ENCODE data around the gene ZNF658.
"Not testable (repeated sequence)": the region's sequence is repeated elsewhere in the genome, so short reads cannot be mapped to it uniquely, and the experiment has no call there.

ZNF658 gene

GRCh38 chr9:66900490-66901131 is at the start of gene ZNF658:
TSS of gene ZNF658 (plus strand) at chr9:66900725. CDS start at chr9:66903562, 2,837 bp downstream.
- peak; percentile 72 for DNase-seq (ENCODE audit: low spot score)

GRCh38 chr9:66861732-66862131 is 38.8 kb upstream of the ZNF658 start:
- not testable (repeated sequence) for DNase-seq (ENCODE audit: low spot score)

GRCh38 chr9:66868660-66869059 is 31.9 kb upstream of the ZNF658 start:
- DNase-seq (ENCODE audit: low spot score), result not testable (repeated sequence)

DNA sequence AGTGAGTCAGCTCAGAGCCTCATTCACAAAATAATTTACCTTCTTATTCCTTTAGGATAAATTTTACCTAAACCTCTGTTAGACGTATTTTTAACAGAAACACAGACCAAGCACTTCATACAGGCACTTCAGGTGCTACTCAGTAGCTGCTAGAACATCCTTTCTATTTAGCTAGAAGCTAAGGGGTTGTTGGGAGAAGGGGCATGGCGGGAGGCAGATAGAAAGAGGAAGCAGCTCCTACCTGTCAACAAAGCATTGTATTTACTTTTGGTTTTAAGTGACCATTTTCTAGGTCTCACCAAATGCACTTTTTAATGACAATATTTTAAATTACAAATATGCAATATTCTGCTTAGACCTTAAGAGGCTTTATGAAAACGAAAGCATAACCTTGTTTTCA is 19.9 kb upstream of the ZNF658 start:
- not testable (repeated sequence) for DNase-seq (ENCODE audit: low spot score)

GRCh38 chr9:66881847-66882246 is 18.7 kb upstream of the ZNF658 start:
- not testable (repeated sequence) for DNase-seq (ENCODE audit: low spot score)

- not testable (repeated sequence) for DNase-seq (ENCODE audit: low spot score)
Observed at GRCh38 chr9:66890334-66890733, 10.2 kb upstream of the ZNF658 start.

GRCh38 chr9:66901141-66901540 is 616 bp downstream of the ZNF658 start:
- not testable (repeated sequence) for DNase-seq (ENCODE audit: low spot score)

DNA sequence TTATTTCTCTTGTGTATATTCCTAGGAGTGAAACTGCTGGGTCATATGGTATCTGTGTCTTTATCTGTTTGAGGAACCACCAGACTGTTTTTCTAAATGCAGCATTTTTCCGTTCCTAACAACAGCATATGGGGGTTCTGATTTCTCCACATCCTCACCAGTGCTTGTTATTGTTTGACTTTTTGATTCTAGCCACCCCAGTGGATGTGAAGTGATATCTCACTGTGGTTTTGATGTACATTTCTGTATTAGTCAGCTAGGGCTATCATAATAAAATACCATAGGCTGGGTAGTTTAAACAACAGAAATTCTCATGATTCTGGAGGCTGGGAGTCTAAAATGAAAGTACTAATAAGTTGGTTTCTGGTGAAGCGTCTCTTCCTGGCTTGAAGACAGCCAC is 9.0 kb downstream of the ZNF658 start:
- not testable (repeated sequence) for DNase-seq (ENCODE audit: low spot score)

DNA sequence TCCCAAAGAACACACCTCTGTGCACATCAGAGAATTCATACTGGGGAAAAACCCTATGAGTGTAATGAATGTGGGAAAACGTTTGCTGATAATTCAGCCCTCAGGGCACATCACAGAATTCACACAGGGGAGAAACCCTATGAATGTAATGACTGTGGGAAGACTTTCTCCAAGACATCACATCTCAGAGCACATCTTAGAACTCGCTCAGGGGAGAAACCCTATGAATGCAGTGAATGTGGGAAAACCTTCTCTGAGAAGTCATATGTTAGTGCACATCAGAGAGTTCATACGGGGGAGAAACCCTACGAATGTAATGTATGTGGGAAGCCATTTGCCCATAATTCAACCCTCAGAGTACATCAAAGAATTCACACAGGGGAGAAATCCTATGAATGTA is 19.5 kb downstream of the ZNF658 start:
- not testable (repeated sequence) for DNase-seq (ENCODE audit: low spot score)

DNA sequence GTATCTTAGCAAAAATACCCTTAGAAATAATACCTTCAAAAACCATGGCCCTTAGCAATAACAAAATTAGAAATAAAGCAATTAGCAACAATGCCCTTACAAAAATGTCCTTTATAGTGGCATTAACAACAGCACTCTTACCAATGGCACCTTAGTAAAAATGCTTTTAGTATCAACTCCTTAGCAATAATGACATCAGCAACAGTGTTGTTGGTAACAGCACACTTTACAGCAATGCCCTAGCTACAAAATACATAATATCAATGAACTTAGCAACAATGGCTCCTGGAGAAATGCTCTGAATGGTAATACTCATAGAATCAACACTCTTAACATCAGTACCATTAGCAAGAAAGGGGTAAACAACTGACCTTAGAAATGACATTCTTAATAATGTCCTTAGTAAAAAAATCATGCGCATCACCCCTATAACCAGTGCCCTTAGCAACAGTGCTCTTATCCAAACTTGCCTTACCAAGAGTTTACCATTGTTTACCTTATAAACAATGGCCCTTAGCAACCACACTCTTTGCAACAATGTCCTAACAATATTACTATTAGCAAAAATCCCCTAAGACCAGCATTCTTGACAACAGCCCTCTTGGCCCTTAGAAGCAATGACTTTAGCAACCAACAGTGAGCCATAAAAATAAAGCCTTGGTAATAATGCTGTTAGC is 35.8 kb downstream of the ZNF658 start:
- DNase-seq (ENCODE audit: low spot score), result not testable (repeated sequence)

GRCh38 chr9:66937662-66938061 is 37.1 kb downstream of the ZNF658 start:
- not testable (repeated sequence) for DNase-seq (ENCODE audit: low spot score)

- not testable (repeated sequence) for DNase-seq (ENCODE audit: low spot score)
Observed at GRCh38 chr9:66938322-66938721, 37.8 kb downstream of the ZNF658 start.

- DNase-seq (ENCODE audit: low spot score), result not testable (repeated sequence)
Observed at GRCh38 chr9:66939878-66940830, 39.6 kb downstream of the ZNF658 start.

DNA sequence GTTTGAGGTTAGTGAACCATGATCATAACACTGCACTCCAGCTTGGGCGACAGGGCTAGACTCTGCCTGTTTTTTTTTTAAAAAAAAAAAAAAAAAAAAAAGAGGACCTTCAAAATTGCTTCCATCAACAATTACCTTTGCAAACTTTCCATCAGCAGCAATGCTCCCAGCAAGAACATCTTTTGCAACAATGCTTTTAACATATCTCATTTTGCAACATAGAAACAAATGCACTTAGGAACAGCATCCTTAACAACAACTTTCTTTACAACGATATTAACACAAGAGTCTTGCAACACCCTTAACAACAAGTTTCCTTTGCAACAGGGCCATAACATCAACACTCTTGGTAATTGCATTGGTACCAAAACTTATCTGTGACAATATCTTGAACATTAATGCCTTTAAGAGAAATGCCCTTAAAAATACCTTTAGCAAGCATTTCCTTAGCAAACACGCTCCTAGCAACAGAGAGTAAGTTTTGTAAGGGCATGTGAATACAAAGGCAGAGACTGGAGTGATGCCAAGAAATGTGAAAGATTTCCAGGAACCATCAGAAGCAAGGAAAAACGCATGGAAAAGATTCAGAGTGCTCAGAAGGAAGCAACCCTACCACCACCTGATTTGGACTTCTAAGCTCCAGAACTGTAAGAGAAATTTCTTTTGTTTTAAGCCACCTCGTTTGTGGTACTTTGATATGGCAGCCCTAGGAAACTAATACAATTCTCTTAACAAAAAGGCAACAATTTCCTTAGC is 42.1 kb downstream of the ZNF658 start:
- not testable (repeated sequence) for DNase-seq (ENCODE audit: low spot score)

DNA sequence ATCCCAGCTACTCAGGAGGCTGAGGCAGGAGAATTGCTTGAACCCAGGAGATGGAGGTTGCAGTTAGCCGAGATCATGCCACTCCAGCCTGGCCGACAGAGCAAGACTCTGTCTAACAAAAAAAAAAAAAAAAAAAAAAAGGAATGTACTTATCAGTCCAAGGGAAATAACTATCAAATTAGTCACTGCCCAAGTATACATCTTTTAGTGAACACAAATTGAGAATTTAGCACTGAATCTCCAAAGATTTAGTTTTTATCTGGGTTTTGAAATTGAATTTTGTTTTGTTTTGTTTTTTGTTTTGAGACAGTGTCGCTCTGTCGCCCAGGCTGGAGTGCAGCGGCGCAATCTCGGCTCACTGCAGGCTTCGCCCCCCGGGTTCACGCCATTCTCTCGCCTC is 52.1 kb downstream of the ZNF658 start:
- DNase-seq (ENCODE audit: low spot score), result not testable (repeated sequence)

Measured in CD4-positive, alpha-beta T cell treated with Interleukin-15 for 4 hours (primary cell).